A673 (cell line): Measurements from ENCODE around the gene CIAO2B. TPM values are rescaled to one million over a fixed set of nuclear protein-coding genes. Genes with fewer than 3 reads are reported as not detected.

Experiments used
- BruUV-seq: library from RNA; stranded (reverse); fragments of 400-500 nt; replicated peaks from 2 replicates; lab custom pipeline; 2021; lab: Mats Ljungman, UMichigan
- CTCF ChIA-PET: fragments of 300-600 bp; sonication (Branson Sonifier 250); formaldehyde crosslinking; loops from one replicate; lab custom pipeline; 2022; ENCODE audit warnings: antibody characterized with exemption; lab: Charles Lee
- POLR2A ChIA-PET: fragments of 300-600 bp; sonication (Branson Sonifier 250); formaldehyde crosslinking; loops from one replicate; lab custom pipeline; 2022; ENCODE audit warnings: antibody characterized with exemption; ENCODE audit not compliant: low non-redundant PET; lab: Charles Lee
- DNase-seq: peaks from one replicate; pipeline ENCODE4 v3.0.0-alpha.2; 2015; ENCODE audit warnings: low spot score
- H3K27ac ChIP-seq: fragments of 200-600 bp; sonication (generic); 2 replicates; pipeline ENCODE4 v1.5.1; 2016; ENCODE audit warnings: mixed run types, low read depth, mild to moderate bottlenecking, mixed read lengths, antibody characterized with exemption, low read length; ENCODE audit not compliant: poor library complexity, severe bottlenecking
- H3K27me3 ChIP-seq: fragments of 200-600 bp; sonication (generic); replicated peaks from 2 replicates; pipeline ENCODE4 v1.6.1; 2017; ENCODE audit warnings: mixed run types, low read depth, mild to moderate bottlenecking, mixed read lengths, antibody characterized with exemption, low read length; ENCODE audit not compliant: insufficient read depth, poor library complexity
- H3K36me3 ChIP-seq: fragments of 200-600 bp; sonication (generic); 2 replicates; pipeline ENCODE4 v1.6.1; 2016; ENCODE audit warnings: mixed run types, mild to moderate bottlenecking, mixed read lengths, antibody characterized with exemption, low read length; ENCODE audit not compliant: insufficient read depth, poor library complexity, severe bottlenecking
- H3K4me1 ChIP-seq: fragments of 200-600 bp; sonication (generic); 2 replicates; pipeline ENCODE4 v1.6.1; 2017; ENCODE audit warnings: mixed run types, mild to moderate bottlenecking, mixed read lengths, antibody characterized with exemption, low read length; ENCODE audit not compliant: insufficient read depth, poor library complexity, severe bottlenecking
- H3K4me3 ChIP-seq: fragments of 200-600 bp; sonication (generic); 2 replicates; pipeline ENCODE4 v1.5.1; 2016; ENCODE audit warnings: low read depth, mixed run types, mild to moderate bottlenecking, mixed read lengths, low read length; ENCODE audit not compliant: poor library complexity, severe bottlenecking
- H3K9me3 ChIP-seq: fragments of 200-600 bp; sonication (generic); 2 replicates; pipeline ENCODE4 v1.6.1; 2016; ENCODE audit warnings: mixed run types, low read depth, mild to moderate bottlenecking, mixed read lengths, antibody characterized with exemption, low read length; ENCODE audit not compliant: poor library complexity, severe bottlenecking
- EZH2 ChIP-seq: fragments of 200-600 bp; sonication (generic); IDR thresholded peaks from 2 replicates; pipeline ENCODE4 v1.6.1; 2017; ENCODE audit warnings: borderline replicate concordance, low read depth, mild to moderate bottlenecking, mixed read lengths, antibody characterized with exemption, low read length; ENCODE audit not compliant: poor library complexity, severe bottlenecking
- intact Hi-C: fragments of 100-400 bp; cut with micrococcal nuclease; formaldehyde crosslinking; loops from one replicate; pipeline ENCODE4 v1.10.0; 2022; ENCODE audit not compliant: unreplicated experiment
- total RNA-seq: library from RNA; stranded (reverse); gene quantifications from 2 replicates; pipeline ENCODE4 v1.2.3, GENCODE V29; 2021
- TF ChIP-seq, protein P1 (sequence below): fragments of 300-800, 200-600 bp; sonication (generic); conservative IDR thresholded peaks from 2 replicates; pipeline ENCODE4 v1.5.1; 2017; ENCODE audit warnings: low read depth, mild to moderate bottlenecking, antibody characterized with exemption, low read length, moderate library complexity, mixed read lengths

Gene CIAO2B
- total RNA-seq, 1 experiment from 2014 or later = 108 TPM

DNA sequence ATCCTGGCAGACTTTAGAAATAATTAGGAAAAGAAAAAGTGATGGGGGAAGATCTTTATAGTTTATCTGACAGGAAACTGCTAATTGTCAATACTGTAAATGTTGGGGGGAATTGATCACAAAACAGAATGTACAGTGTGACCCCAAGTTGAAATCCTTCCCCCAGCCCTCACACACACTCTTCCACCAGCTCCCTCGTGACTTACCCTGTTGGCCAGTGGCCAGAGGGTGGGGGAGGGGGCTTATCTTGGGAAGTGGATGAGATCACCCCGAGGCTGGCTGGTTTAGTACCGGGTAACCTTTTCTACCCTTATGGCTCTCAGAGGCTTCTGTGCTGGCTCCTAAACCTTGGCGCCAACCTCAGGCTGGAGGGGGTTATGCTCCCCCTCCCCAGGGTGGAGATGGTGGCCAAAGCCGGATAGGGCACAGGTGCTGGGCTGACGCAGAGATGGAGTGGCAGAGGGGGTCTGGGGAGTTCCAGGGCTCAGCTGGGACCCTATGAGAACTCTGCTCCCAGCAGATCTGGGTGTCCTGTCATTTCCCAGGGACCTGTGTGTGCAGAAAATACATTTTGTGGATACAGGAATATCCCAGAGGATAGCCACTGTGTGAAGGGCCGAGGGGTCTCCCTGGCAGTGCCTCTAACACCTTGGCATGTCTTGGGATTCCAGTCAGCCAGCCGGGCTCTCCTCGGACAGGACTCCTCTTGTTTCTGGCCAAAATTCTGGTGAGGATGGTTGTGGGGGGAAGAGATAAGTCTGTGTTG lies 34.1 kb downstream of the CIAO2B start:
- H3K4me1 ChIP-seq = peaks cover 10% of the 10 kb centered on the region
- peak; percentile 63 for DNase-seq
- intact Hi-C loops = loop anchor here (5.0 to 10.0 kb wide), 2 partner anchors 47 to 255 kb away; partner anchors contain the start of genes B3GNT9, FBXL8 and TRADD
- no peaks in the 10 kb centered on the region for H3K27me3 ChIP-seq
- no peaks in the 10 kb centered on the region for H3K9me3 ChIP-seq
- no peak for TF ChIP-seq EZH2
- TF ChIP-seq, protein P1, sequence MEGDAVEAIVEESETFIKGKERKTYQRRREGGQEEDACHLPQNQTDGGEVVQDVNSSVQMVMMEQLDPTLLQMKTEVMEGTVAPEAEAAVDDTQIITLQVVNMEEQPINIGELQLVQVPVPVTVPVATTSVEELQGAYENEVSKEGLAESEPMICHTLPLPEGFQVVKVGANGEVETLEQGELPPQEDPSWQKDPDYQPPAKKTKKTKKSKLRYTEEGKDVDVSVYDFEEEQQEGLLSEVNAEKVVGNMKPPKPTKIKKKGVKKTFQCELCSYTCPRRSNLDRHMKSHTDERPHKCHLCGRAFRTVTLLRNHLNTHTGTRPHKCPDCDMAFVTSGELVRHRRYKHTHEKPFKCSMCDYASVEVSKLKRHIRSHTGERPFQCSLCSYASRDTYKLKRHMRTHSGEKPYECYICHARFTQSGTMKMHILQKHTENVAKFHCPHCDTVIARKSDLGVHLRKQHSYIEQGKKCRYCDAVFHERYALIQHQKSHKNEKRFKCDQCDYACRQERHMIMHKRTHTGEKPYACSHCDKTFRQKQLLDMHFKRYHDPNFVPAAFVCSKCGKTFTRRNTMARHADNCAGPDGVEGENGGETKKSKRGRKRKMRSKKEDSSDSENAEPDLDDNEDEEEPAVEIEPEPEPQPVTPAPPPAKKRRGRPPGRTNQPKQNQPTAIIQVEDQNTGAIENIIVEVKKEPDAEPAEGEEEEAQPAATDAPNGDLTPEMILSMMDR = no peak
- ChIA-PET CTCF (no interaction called here), POLR2A (interaction anchor here (0.6 kb wide), 1 partner anchor 20 kb away, joined by 4 read pairs; no protein-coding TSS in a partner anchor)
- no peaks in the 10 kb centered on the region for H3K36me3 ChIP-seq
- H3K4me3 ChIP-seq = no peak overlapping the region
- no peak overlapping the region for H3K27ac ChIP-seq
- BruUV-seq = no TSS peak

- no peaks in the 10 kb centered on the region for H3K27me3 ChIP-seq
- no peak for DNase-seq
- TF ChIP-seq, protein P1 = no peak
- no peak for TF ChIP-seq EZH2
- peaks cover 10% of the 10 kb centered on the region for H3K4me1 ChIP-seq
- no TSS peak for BruUV-seq
- H3K4me3 ChIP-seq = no peak overlapping the region
- intact Hi-C loops = loop anchor here (5.0 to 10.0 kb wide), 2 partner anchors 48 to 255 kb away; partner anchors contain the start of genes B3GNT9, FBXL8 and TRADD
- H3K9me3 ChIP-seq = no peaks in the 10 kb centered on the region
- CTCF ChIA-PET = no interaction called here
- no peaks in the 10 kb centered on the region for H3K36me3 ChIP-seq
- POLR2A ChIA-PET = interaction anchor here (0.6 kb wide), 1 partner anchor 20 kb away, joined by 4 read pairs; no protein-coding TSS in a partner anchor
- no peak overlapping the region for H3K27ac ChIP-seq
Measured at GRCh38 chr16:66899310-66899944, 34.8 kb downstream of the CIAO2B start.

- intact Hi-C loops = loop anchor here (5.0 to 10.0 kb wide), 2 partner anchors 48 to 256 kb away; partner anchors contain the start of genes B3GNT9, FBXL8 and TRADD
- BruUV-seq = no TSS peak
- Histone ChIP-seq H3K4me3 (no peak overlapping the region), H3K36me3 (no peaks in the 10 kb centered on the region), H3K27me3 (no peaks in the 10 kb centered on the region), H3K4me1 (peaks cover 10% of the 10 kb centered on the region), H3K27ac (no peak overlapping the region), H3K9me3 (no peaks in the 10 kb centered on the region)
- ChIA-PET CTCF (no interaction called here), POLR2A (no interaction called here)
- no peak for TF ChIP-seq EZH2
- TF ChIP-seq, protein P1 = no peak
- DNase-seq = no peak
Measured at GRCh38 chr16:66898933-66899309, 35.3 kb downstream of the CIAO2B start.
